SU-DHL-6 (cell line): ENCODE measurements around the gene PSMB11.

Experiments used
- CTCF ChIP-seq: fragments of 200-600 bp; sonication (generic); IDR thresholded peaks from one replicate; pipeline ENCODE4 v1.5.1; 2017; ENCODE audit warnings: antibody characterized with exemption, mild to moderate bottlenecking, low read length, moderate library complexity; ENCODE audit not compliant: insufficient read depth, poor library complexity, severe bottlenecking
- EZH2phosphoT487 ChIP-seq: fragments of 200-600 bp; sonication (generic), shearing (Covaris generic); conservative IDR thresholded peaks from 2 replicates; pipeline ENCODE4 v1.6.1; 2018; ENCODE audit warnings: mild to moderate bottlenecking, antibody characterized with exemption, low read length, moderate library complexity, mixed read lengths

- TF ChIP-seq EZH2phosphoT487 (no peak), CTCF (no peak)
Measured at GRCh38 chr14:23023795-23024152, 18.2 kb upstream of the PSMB11 start.
